ENCODE data around the gene CCND2. TPM values are rescaled to one million over a fixed set of nuclear protein-coding genes. Genes with fewer than 3 reads are reported as not detected.

CCND2 gene
- total RNA-seq, 2 experiments from 2014 or later = 572 to 592 TPM

GRCh38 chr12:4293966-4294505, 20.5 kb downstream of the CCND2 start:
- CTCF ChIA-PET = interaction anchor here (0.9 to 10.3 kb wide), 7 partner anchors 9 to 409 kb away, joined by 3 to 79 read pairs (median 5); no protein-coding TSS in a partner anchor
- POLR2A ChIA-PET = interaction anchor here (0.8 to 1.4 kb wide), 7 partner anchors 9 to 389 kb away, joined by 3 to 4 read pairs (median 4); partner anchors contain the start of gene CCND2
- DNase-seq (no peak), ATAC-seq (peak; percentile 48)
- Mint-ChIP-seq H3K4me3 (peak overlapping the region; percentile 55), H3K9me3 (ENCODE audit: insufficient read depth) (no peaks in the 10 kb centered on the region), H3K36me3 (ENCODE audit: low read depth) (peaks cover 88% of the 10 kb centered on the region), H3K27me3 (ENCODE audit: low read depth) (no peaks in the 10 kb centered on the region), H3K27ac (peak overlapping the region; percentile 94), H3K4me1 (ENCODE audit: low read depth) (peaks cover 70% of the 10 kb centered on the region)

GRCh38 chr12:4296751-4297150, 23.2 kb downstream of the CCND2 start:
- Mint-ChIP-seq H3K27me3 (ENCODE audit: low read depth) (no peaks in the 10 kb centered on the region), H3K4me3 (no peak overlapping the region), H3K4me1 (ENCODE audit: low read depth) (peaks cover 47% of the 10 kb centered on the region), H3K36me3 (ENCODE audit: low read depth) (peaks cover 88% of the 10 kb centered on the region), H3K27ac (peak overlapping the region; percentile 39), H3K9me3 (ENCODE audit: insufficient read depth) (no peaks in the 10 kb centered on the region)
- CTCF ChIA-PET = interaction anchor here (1.0 kb wide), 1 partner anchor 17 kb away, joined by 4 read pairs; no protein-coding TSS in a partner anchor
- no peak for ATAC-seq
- DNase-seq = no peak
- POLR2A ChIA-PET = interaction anchor here (0.7 kb wide), 1 partner anchor 296 kb away, joined by 3 read pairs; no protein-coding TSS in a partner anchor

GRCh38 chr12:4297617-4298016, 24.1 kb downstream of the CCND2 start:
- H3K9me3 Mint-ChIP-seq (ENCODE audit: insufficient read depth) = no peaks in the 10 kb centered on the region
- ChIA-PET CTCF (no interaction called here), POLR2A (no interaction called here)
- no peak overlapping the region for H3K27ac Mint-ChIP-seq
- H3K4me1 Mint-ChIP-seq (ENCODE audit: low read depth) = peaks cover 43% of the 10 kb centered on the region
- ATAC-seq (no peak), DNase-seq (no peak)
- H3K27me3 Mint-ChIP-seq (ENCODE audit: low read depth) = no peaks in the 10 kb centered on the region
- H3K36me3 Mint-ChIP-seq (ENCODE audit: low read depth) = peaks cover 90% of the 10 kb centered on the region
- H3K4me3 Mint-ChIP-seq = no peak overlapping the region

- Mint-ChIP-seq H3K27ac (peak overlapping the region; percentile 32), H3K36me3 (ENCODE audit: low read depth) (peaks cover 93% of the 10 kb centered on the region), H3K27me3 (ENCODE audit: low read depth) (no peaks in the 10 kb centered on the region), H3K4me3 (no peak overlapping the region), H3K4me1 (ENCODE audit: low read depth) (peaks cover 18% of the 10 kb centered on the region), H3K9me3 (ENCODE audit: insufficient read depth) (no peaks in the 10 kb centered on the region)
- DNase-seq (no peak), ATAC-seq (no peak)
- ChIA-PET CTCF (interaction anchor here (1.4 kb wide), 1 partner anchor 415 kb away, joined by 3 read pairs; no protein-coding TSS in a partner anchor), POLR2A (no interaction called here)
These were observed 27.3 kb downstream of the CCND2 start for GRCh38 chr12:4300883-4301282.

GRCh38 chr12:4301932-4302501, 28.5 kb downstream of the CCND2 start:
- H3K27me3 Mint-ChIP-seq (ENCODE audit: low read depth) = no peaks in the 10 kb centered on the region
- CTCF ChIA-PET = interaction anchor here (1.3 to 1.5 kb wide), 3 partner anchors 10 to 419 kb away, joined by 3 read pairs; no protein-coding TSS in a partner anchor
- no peak for ATAC-seq

GRCh38 chr12:4302881-4303280, 29.3 kb downstream of the CCND2 start:
- H3K4me1 Mint-ChIP-seq (ENCODE audit: low read depth) = peaks cover 11% of the 10 kb centered on the region
- H3K27me3 Mint-ChIP-seq (ENCODE audit: low read depth) = no peaks in the 10 kb centered on the region
- H3K27ac Mint-ChIP-seq = no peak overlapping the region
- ChIA-PET POLR2A (interaction anchor here (1.0 to 1.4 kb wide), 2 partner anchors 9 to 11 kb away, joined by 3 read pairs; no protein-coding TSS in a partner anchor), CTCF (interaction anchor here (0.8 to 1.5 kb wide), 3 partner anchors 8 to 420 kb away, joined by 3 to 4 read pairs (median 3); no protein-coding TSS in a partner anchor)
- no peak for ATAC-seq
- no peak for DNase-seq
- no peaks in the 10 kb centered on the region for H3K9me3 Mint-ChIP-seq (ENCODE audit: insufficient read depth)
- peaks cover 95% of the 10 kb centered on the region for H3K36me3 Mint-ChIP-seq (ENCODE audit: low read depth)
- H3K4me3 Mint-ChIP-seq = no peak overlapping the region

More at GRCh38 chr12:4301932-4302501, 28.5 kb downstream of the CCND2 start:
- DNase-seq = no peak
- POLR2A ChIA-PET = no interaction called here
- peaks cover 94% of the 10 kb centered on the region for H3K36me3 Mint-ChIP-seq (ENCODE audit: low read depth)
- H3K9me3 Mint-ChIP-seq (ENCODE audit: insufficient read depth) = no peaks in the 10 kb centered on the region
- H3K27ac Mint-ChIP-seq = no peak overlapping the region
- no peak overlapping the region for H3K4me3 Mint-ChIP-seq
- H3K4me1 Mint-ChIP-seq (ENCODE audit: low read depth) = peaks cover 13% of the 10 kb centered on the region

GRCh38 chr12:4303750-4304149, 30.2 kb downstream of the CCND2 start:
- no peak overlapping the region for H3K27ac Mint-ChIP-seq
- no peaks in the 10 kb centered on the region for H3K9me3 Mint-ChIP-seq (ENCODE audit: insufficient read depth)
- ATAC-seq = peak; percentile 19
- DNase-seq = no peak
- H3K27me3 Mint-ChIP-seq (ENCODE audit: low read depth) = no peaks in the 10 kb centered on the region
- peaks cover 95% of the 10 kb centered on the region for H3K36me3 Mint-ChIP-seq (ENCODE audit: low read depth)
- CTCF ChIA-PET = interaction anchor here (0.9 to 1.5 kb wide), 4 partner anchors 11 to 418 kb away, joined by 3 to 4 read pairs (median 4); no protein-coding TSS in a partner anchor
- POLR2A ChIA-PET = interaction anchor here (1.0 to 1.4 kb wide), 2 partner anchors 9 to 11 kb away, joined by 3 read pairs; no protein-coding TSS in a partner anchor
- H3K4me1 Mint-ChIP-seq (ENCODE audit: low read depth) = peaks cover 9% of the 10 kb centered on the region
- H3K4me3 Mint-ChIP-seq = no peak overlapping the region

- ChIA-PET POLR2A (no interaction called here), CTCF (no interaction called here)
- Mint-ChIP-seq H3K27ac (peak overlapping the region; percentile 47), H3K9me3 (ENCODE audit: insufficient read depth) (no peaks in the 10 kb centered on the region), H3K36me3 (ENCODE audit: low read depth) (peaks cover 87% of the 10 kb centered on the region), H3K4me1 (ENCODE audit: low read depth) (peaks cover 7% of the 10 kb centered on the region), H3K27me3 (ENCODE audit: low read depth) (no peaks in the 10 kb centered on the region), H3K4me3 (no peak overlapping the region)
- ATAC-seq (peak; percentile 30), DNase-seq (no peak)
These were observed 34.2 kb downstream of the CCND2 start for GRCh38 chr12:4307593-4308333.

GRCh38 chr12:4308334-4308950, 34.9 kb downstream of the CCND2 start:
- peak overlapping the region; percentile 47 for H3K27ac Mint-ChIP-seq
- no peak overlapping the region for H3K4me3 Mint-ChIP-seq
- ATAC-seq = no peak
- DNase-seq = no peak
- no peaks in the 10 kb centered on the region for H3K27me3 Mint-ChIP-seq (ENCODE audit: low read depth)
- CTCF ChIA-PET = no interaction called here
- peaks cover 85% of the 10 kb centered on the region for H3K36me3 Mint-ChIP-seq (ENCODE audit: low read depth)
- peaks cover 5% of the 10 kb centered on the region for H3K4me1 Mint-ChIP-seq (ENCODE audit: low read depth)
- no peaks in the 10 kb centered on the region for H3K9me3 Mint-ChIP-seq (ENCODE audit: insufficient read depth)
- POLR2A ChIA-PET = interaction anchor here (1.1 kb wide), 1 partner anchor 9 kb away, joined by 3 read pairs; no protein-coding TSS in a partner anchor

GRCh38 chr12:4311776-4312175, 38.2 kb downstream of the CCND2 start:
- Mint-ChIP-seq H3K4me1 (ENCODE audit: low read depth) (peaks cover 5% of the 10 kb centered on the region), H3K27ac (peak overlapping the region; percentile 13), H3K27me3 (ENCODE audit: low read depth) (no peaks in the 10 kb centered on the region), H3K4me3 (no peak overlapping the region), H3K9me3 (ENCODE audit: insufficient read depth) (no peaks in the 10 kb centered on the region), H3K36me3 (ENCODE audit: low read depth) (peaks cover 61% of the 10 kb centered on the region)
- DNase-seq = no peak
- ChIA-PET POLR2A (interaction anchor here (0.5 kb wide), 1 partner anchor 28 kb away, joined by 3 read pairs; no protein-coding TSS in a partner anchor), CTCF (interaction anchor here (0.6 to 1.4 kb wide), 2 partner anchors 382 to 426 kb away, joined by 3 read pairs; no protein-coding TSS in a partner anchor)
- ATAC-seq = no peak

GRCh38 chr12:4312251-4312650, 38.7 kb downstream of the CCND2 start:
- Mint-ChIP-seq H3K4me1 (ENCODE audit: low read depth) (peaks cover 5% of the 10 kb centered on the region), H3K9me3 (ENCODE audit: insufficient read depth) (no peaks in the 10 kb centered on the region), H3K27me3 (ENCODE audit: low read depth) (no peaks in the 10 kb centered on the region), H3K27ac (peak overlapping the region; percentile 13), H3K4me3 (no peak overlapping the region), H3K36me3 (ENCODE audit: low read depth) (peaks cover 57% of the 10 kb centered on the region)
- ChIA-PET CTCF (interaction anchor here (0.6 to 1.4 kb wide), 2 partner anchors 382 to 426 kb away, joined by 3 read pairs; no protein-coding TSS in a partner anchor), POLR2A (no interaction called here)
- ATAC-seq (no peak), DNase-seq (no peak)

All from activated CD8-positive, alpha-beta T cell treated with anti-CD3 and anti-CD28 coated beads, Interleukin-2, amount 10 ng/mL, durations not matched to agents 7 days and 5 days (primary cell).